Adrenal gland (tissue), 5 donors: ENCODE measurements around the gene SERPINE2.

Source experiments
- CTCF ChIP-seq, 6 experiments: fragments of 450-650 bp in 4 of 6; fragments of 200-600 bp in 2 of 6; sonication (generic) in 1 of 6; IDR thresholded peaks; 1 replicate in 5 of 6; 2 replicates in 1 of 6; pipeline versions ENCODE4 v1.5.1 to v1.8.0; 2016 to 2021; ENCODE audit warnings: antibody characterized with exemption in 6 of 6, mild to moderate bottlenecking in 2 of 6, moderate library complexity in 1 of 6
- POLR2A ChIP-seq, 2 donors: fragments of 450-650 bp; IDR thresholded peaks; one replicate each; pipeline ENCODE4 v1.6.1; 2017; ENCODE audit warnings: antibody characterized with exemption in 2 of 2, mild to moderate bottlenecking in 2 of 2, moderate library complexity in 1 of 2
- donor health status: DM: no; HTN: no; CAD: no.

- TF ChIP-seq POLR2A (IDR thresholded peaks at IDR 0.05), result no peak
- no peak for TF ChIP-seq CTCF (IDR thresholded peaks at IDR 0.05)
Measured at GRCh38 chr2:224077773-224078507, 38.9 kb upstream of the SERPINE2 start.
